ENCODE results near the gene NCKAP5.
"Not testable (repeated sequence)": the region's sequence is repeated elsewhere in the genome, so short reads cannot be mapped to it uniquely, and the experiment has no call there.

Gene NCKAP5

DNA sequence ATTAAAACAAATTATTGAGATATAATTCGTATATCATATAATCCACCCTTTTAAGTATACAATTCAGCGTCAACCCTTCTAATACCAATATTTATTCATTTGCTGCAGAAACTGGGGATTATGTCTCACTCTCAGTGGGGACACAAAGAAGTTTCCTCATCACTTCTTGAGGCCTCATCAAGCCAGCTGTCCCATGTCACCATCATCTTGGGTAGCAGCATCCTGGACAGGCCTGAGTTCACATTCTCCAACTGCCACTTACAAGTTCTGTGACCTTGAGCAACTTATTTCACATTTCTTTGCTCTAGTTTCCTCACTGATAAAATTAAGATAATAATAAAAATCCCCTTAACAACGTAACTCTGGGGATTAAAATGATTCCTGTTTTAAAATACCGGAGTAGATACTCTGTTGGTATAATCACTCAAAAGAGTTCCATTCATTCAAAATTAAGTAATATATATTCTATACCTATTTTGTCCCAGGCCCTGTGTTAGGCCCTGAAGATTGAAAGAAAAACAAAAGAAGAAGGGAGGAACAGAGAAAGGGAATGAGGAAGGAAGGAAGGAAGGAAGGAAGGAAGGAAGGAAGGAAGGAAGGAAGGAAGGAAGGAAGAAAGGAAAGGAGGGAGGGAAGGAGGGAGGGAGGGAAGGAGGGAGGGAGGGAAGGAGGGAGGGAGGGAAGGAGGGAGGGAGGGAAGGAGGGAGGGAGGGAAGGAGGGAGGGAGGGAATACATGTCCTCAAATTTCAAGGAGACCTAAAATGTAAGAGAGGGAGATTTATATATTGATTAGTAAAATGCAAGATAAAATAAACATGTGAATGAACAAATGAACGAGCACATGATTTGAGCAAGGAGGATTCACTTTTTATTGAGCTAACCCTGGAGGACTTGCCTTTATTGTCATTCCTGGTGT, 42.4 kb downstream of the NCKAP5 start:
- TF ChIP-seq FOXK2 (IDR thresholded peaks at IDR 0.05) (no peak), SP1 (IDR thresholded peaks at IDR 0.05) (no peak), LEF1 (IDR thresholded peaks at IDR 0.05; ENCODE audit: borderline replicate concordance) (no peak), L3MBTL2 (conservative IDR thresholded peaks at IDR 0.05) (no peak), BHLHE40 (IDR thresholded peaks at IDR 0.05; ENCODE audit: borderline replicate concordance) (no peak), NFRKB (IDR thresholded peaks at IDR 0.05) (no peak), SUZ12 (IDR thresholded peaks at IDR 0.05) (no peak), ZNF384 (IDR thresholded peaks at IDR 0.05) (no peak), TARDBP (IDR thresholded peaks at IDR 0.05) (no peak), HDGF (IDR thresholded peaks at IDR 0.05; ENCODE audit: borderline replicate concordance) (no peak), ARNT (IDR thresholded peaks at IDR 0.05) (no peak), FOXA1 (IDR thresholded peaks at IDR 0.05) (no peak), ELF4 (IDR thresholded peaks at IDR 0.05) (no peak), PKNOX1 (IDR thresholded peaks at IDR 0.05) (no peak), CTBP1 (IDR thresholded peaks at IDR 0.05; ENCODE audit: borderline replicate concordance) (no peak), FOXM1 (IDR thresholded peaks at IDR 0.05; ENCODE audit: borderline replicate concordance) (no peak)
- DNase-seq (ENCODE audit: extremely low spot score) = no peak
- POLR2A ChIA-PET = no interaction called here
- CTCF ChIA-PET = no interaction called here

DNA sequence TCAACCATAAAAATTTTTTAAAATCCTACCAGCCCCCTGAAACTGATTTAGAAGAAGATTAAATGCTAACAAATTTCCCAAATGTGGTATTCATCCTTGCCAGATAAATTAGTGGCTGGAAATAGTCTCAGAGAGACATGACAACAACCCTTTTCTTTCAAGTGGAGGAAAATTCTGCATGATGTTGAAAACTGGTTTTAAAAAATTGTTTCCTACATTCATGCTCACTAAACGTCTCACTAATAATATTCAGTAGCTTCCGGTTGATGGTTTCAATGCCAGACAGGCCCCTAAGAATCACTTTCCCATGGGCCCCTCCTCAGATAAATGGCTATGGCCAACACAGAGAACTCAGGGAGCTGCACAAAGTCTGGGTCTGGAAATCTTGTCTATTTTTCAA, 43.2 kb downstream of the NCKAP5 start:
- no peak for DNase-seq (ENCODE audit: extremely low spot score)
- CTCF ChIA-PET = no interaction called here
- POLR2A ChIA-PET = no interaction called here
- TF ChIP-seq FOXK2 (IDR thresholded peaks at IDR 0.05) (no peak), SP1 (IDR thresholded peaks at IDR 0.05) (no peak), ARNT (IDR thresholded peaks at IDR 0.05) (no peak), BHLHE40 (IDR thresholded peaks at IDR 0.05; ENCODE audit: borderline replicate concordance) (no peak), SUZ12 (IDR thresholded peaks at IDR 0.05) (no peak), CTBP1 (IDR thresholded peaks at IDR 0.05; ENCODE audit: borderline replicate concordance) (no peak)

- POLR2A ChIA-PET = no interaction called here
- DNase-seq (ENCODE audit: extremely low spot score) = no peak
- CTCF ChIA-PET = no interaction called here
- TF ChIP-seq FOXK2 (IDR thresholded peaks at IDR 0.05) = no peak
- TF ChIP-seq SP1 (IDR thresholded peaks at IDR 0.05) = no peak
- TF ChIP-seq SUZ12 (IDR thresholded peaks at IDR 0.05) = no peak
- no peak for TF ChIP-seq NFRKB (IDR thresholded peaks at IDR 0.05)
- TF ChIP-seq FOXM1 (IDR thresholded peaks at IDR 0.05; ENCODE audit: borderline replicate concordance) = no peak
Measured at GRCh38 chr2:133523406-133523805, 44.9 kb downstream of the NCKAP5 start.

- no peak for TF ChIP-seq FOXA1 (IDR thresholded peaks at IDR 0.05)
- TF ChIP-seq PKNOX1 (IDR thresholded peaks at IDR 0.05) = no peak
- CTCF ChIA-PET = no interaction called here
- no peak for DNase-seq (ENCODE audit: extremely low spot score)
- POLR2A ChIA-PET = no interaction called here
Measured at GRCh38 chr2:133522204-133522603, 46.1 kb downstream of the NCKAP5 start.

- ChIA-PET CTCF (no interaction called here), POLR2A (no interaction called here)
- DNase-seq (ENCODE audit: extremely low spot score) = no peak
- no peak for TF ChIP-seq ARNT (IDR thresholded peaks at IDR 0.05)
- no peak for TF ChIP-seq FOXA1 (IDR thresholded peaks at IDR 0.05)
- TF ChIP-seq SUZ12 (IDR thresholded peaks at IDR 0.05) = no peak
- TF ChIP-seq SP1 (IDR thresholded peaks at IDR 0.05) = no peak
- TF ChIP-seq FOXK2 (IDR thresholded peaks at IDR 0.05) = no peak
- TF ChIP-seq FOXM1 (IDR thresholded peaks at IDR 0.05; ENCODE audit: borderline replicate concordance) = no peak
- TF ChIP-seq LEF1 (IDR thresholded peaks at IDR 0.05; ENCODE audit: borderline replicate concordance) = no peak
- no peak for TF ChIP-seq ELF4 (IDR thresholded peaks at IDR 0.05)
- no peak for TF ChIP-seq ZNF384 (IDR thresholded peaks at IDR 0.05)
- TF ChIP-seq HDGF (IDR thresholded peaks at IDR 0.05; ENCODE audit: borderline replicate concordance) = no peak
- TF ChIP-seq NFRKB (IDR thresholded peaks at IDR 0.05) = no peak
- no peak for TF ChIP-seq CTBP1 (IDR thresholded peaks at IDR 0.05; ENCODE audit: borderline replicate concordance)
- no peak for TF ChIP-seq L3MBTL2 (conservative IDR thresholded peaks at IDR 0.05)
- no peak for TF ChIP-seq TARDBP (IDR thresholded peaks at IDR 0.05)
- no peak for TF ChIP-seq PKNOX1 (IDR thresholded peaks at IDR 0.05)
Measured at GRCh38 chr2:133521146-133521745, 47.0 kb downstream of the NCKAP5 start.

DNA sequence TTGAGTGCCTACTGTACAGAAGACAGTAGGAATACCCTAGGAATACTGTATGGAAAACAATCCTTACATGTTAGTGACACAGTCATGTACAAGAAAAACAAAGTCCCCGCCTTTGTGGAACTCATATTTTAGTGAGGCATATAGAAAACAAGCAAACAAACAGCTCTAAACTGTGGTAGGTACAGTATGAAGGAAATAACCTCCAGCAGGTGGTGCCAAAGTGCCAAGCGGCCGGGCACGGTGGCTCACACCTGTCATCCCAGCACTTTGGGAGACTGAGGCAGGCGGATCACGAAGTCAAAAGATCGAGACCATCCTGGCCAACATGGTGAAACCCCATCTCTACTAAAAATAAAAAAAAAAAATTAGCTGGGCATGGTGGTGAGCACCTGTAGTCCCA, 48.6 kb downstream of the NCKAP5 start:
- CTCF ChIA-PET = interaction anchor here (0.7 to 1.4 kb wide), 6 partner anchors 10 to 829 kb away, joined by 3 to 4 read pairs (median 3); partner anchors contain the start of gene NCKAP5
- POLR2A ChIA-PET; DNase-seq (ENCODE audit: extremely low spot score): not testable (repeated sequence)

Data from HEK293T (cell line).